Thyroid gland (tissue), 4 donors: ENCODE results near the gene INPP5K. TPM values are rescaled to one million over a fixed set of nuclear protein-coding genes. Genes with fewer than 3 reads are reported as not detected.
"Not testable (repeated sequence)": the region's sequence is repeated elsewhere in the genome, so short reads cannot be mapped to it uniquely, and the experiment has no call there.

Experiments used
- DNase-seq, 2 donors: peaks; one replicate each; pipeline ENCODE4 v3.0.0-alpha.2; 2019
- H3K27ac ChIP-seq, 3 donors: fragments of 200-600 bp; sonication (generic); 1 replicate in 2 of 3; 2 replicates in 1 of 3; pipeline ENCODE4 v1.5.1; 2016 to 2019; ENCODE audit warnings: mild to moderate bottlenecking in 1 of 3, moderate library complexity in 1 of 3
- H3K27me3 ChIP-seq: fragments of 200-600 bp; sonication (generic); one replicate; pipeline ENCODE4 v1.5.1; 2019
- H3K36me3 ChIP-seq, 2 donors: fragments of 200-600 bp; sonication (generic); one replicate each; pipeline ENCODE4 v1.5.1; 2016 to 2019
- H3K4me1 ChIP-seq, 2 donors: fragments of 200-600 bp; sonication (generic); one replicate each; pipeline ENCODE4 v1.5.1; 2017 to 2019
- H3K4me3 ChIP-seq, 3 donors: fragments of 200-600 bp; sonication (generic); replicated peaks in 1 of 3; 1 replicate in 2 of 3; 2 replicates in 1 of 3; pipeline ENCODE4 v1.5.1; 2016; ENCODE audit warnings: mild to moderate bottlenecking in 1 of 3
- H3K9me3 ChIP-seq: fragments of 200-600 bp; sonication (generic); one replicate; pipeline ENCODE4 v1.5.1; 2017
- POLR2A ChIP-seq, 2 donors: fragments of 450-650 bp; IDR thresholded peaks; one replicate each; pipeline ENCODE4 v1.6.1; 2017; ENCODE audit warnings: antibody characterized with exemption in 2 of 2, mild to moderate bottlenecking in 2 of 2, moderate library complexity in 1 of 2
- WGBS, 2 donors: methylation state at CpG; one replicate each; pipeline ENCODE4 v1.1.5; 2017; 5-methylcytosine and 5-hydroxymethylcytosine counted together
- intact Hi-C: fragments of 100-400 bp; cut with DNase I; formaldehyde crosslinking; loops from one replicate; pipeline ENCODE4 v1.15.1; 2023
- total RNA-seq, 4 donors: library from RNA; depleted of rRNA; stranded (reverse); fragments of >200 nt; gene quantifications; one replicate each; pipeline ENCODE4 v1.2.3, GENCODE V29; 2016
- TF ChIP-seq, protein P1 (sequence below), 6 experiments: fragments of 200-600 bp in 3 of 6; fragments of 450-650 bp in 3 of 6; sonication (generic) in 3 of 6; IDR thresholded peaks; one replicate each; pipeline ENCODE4 v1.5.1; 2016 to 2019; ENCODE audit warnings: antibody characterized with exemption in 6 of 6, mild to moderate bottlenecking in 2 of 6, inconsistent platforms in 1 of 6, moderate library complexity in 1 of 6

The INPP5K gene
- total RNA-seq, 4 donors from 2014 or later: 124 to 285 (median 158) TPM

DNA sequence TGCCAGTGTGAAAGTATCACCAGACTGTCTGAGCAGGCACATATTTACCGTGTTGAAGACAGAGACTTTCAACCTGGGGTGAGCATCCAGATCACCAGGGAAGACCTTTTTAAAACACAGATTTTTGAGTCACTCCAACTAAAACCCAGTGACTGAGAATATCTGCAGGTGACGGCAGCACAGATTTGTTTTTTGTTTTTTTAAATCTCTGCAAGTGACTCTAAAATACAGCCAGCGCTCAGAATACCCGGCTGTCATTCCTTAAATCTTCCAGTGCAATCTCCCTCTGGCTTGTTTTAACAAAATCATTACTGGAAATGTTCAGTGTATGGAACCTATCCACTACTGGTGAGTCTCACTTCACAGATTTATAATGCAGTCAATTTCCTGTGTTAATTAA, 19.3 kb upstream of the INPP5K start:
- 93 to 96% methylated on average over 4 of the region's 4 CpGs for WGBS, 2 donors
- no peaks in the 10 kb centered on the region for H3K4me1 ChIP-seq
- H3K36me3 ChIP-seq: peaks cover 60 to 86% of the 10 kb centered on the region in 2 donors
- no peak for TF ChIP-seq POLR2A (IDR thresholded peaks at IDR 0.05)
- TF ChIP-seq, protein P1, sequence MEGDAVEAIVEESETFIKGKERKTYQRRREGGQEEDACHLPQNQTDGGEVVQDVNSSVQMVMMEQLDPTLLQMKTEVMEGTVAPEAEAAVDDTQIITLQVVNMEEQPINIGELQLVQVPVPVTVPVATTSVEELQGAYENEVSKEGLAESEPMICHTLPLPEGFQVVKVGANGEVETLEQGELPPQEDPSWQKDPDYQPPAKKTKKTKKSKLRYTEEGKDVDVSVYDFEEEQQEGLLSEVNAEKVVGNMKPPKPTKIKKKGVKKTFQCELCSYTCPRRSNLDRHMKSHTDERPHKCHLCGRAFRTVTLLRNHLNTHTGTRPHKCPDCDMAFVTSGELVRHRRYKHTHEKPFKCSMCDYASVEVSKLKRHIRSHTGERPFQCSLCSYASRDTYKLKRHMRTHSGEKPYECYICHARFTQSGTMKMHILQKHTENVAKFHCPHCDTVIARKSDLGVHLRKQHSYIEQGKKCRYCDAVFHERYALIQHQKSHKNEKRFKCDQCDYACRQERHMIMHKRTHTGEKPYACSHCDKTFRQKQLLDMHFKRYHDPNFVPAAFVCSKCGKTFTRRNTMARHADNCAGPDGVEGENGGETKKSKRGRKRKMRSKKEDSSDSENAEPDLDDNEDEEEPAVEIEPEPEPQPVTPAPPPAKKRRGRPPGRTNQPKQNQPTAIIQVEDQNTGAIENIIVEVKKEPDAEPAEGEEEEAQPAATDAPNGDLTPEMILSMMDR (IDR thresholded peaks at IDR 0.05): no peak
- H3K9me3 ChIP-seq: no peaks in the 10 kb centered on the region
- intact Hi-C loops: no loop called here
- no peak overlapping the region for H3K27ac ChIP-seq
- no peaks in the 10 kb centered on the region for H3K27me3 ChIP-seq
- DNase-seq: no peak
- no peak overlapping the region for H3K4me3 ChIP-seq

DNA sequence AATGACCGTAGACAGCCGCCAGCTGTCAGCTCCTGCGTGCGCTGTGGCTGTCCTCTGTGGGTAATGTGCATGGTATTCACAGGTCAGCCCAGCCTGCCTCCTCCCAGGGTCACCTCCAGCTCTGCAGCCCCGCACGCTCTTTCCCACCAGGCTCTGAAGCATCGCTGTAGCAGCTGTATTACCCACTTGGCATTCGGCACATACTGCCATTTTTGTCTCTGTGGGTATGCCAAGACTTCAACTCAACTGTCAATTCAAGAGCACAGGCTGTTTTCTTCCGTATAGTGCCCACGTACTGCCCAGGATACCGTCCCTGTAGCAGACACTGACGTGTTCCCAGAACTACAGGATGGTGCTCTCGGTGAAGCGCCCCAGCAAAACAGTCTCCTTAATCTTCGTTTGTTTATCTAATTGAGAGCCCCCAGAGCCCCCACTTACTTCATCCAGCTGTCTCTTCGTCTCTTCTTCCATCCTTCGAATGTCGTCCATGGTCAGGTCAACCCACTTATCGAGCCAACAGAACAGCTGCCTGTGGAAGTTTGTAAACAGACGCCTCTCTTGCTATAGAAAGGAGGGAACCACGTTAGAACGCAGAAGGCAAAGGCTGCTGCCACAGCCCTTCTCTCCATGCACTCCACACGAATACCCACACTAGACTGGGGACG, 17.4 kb upstream of the INPP5K start:
- Histone ChIP-seq H3K9me3 (no peaks in the 10 kb centered on the region), H3K36me3 (peaks cover 45 to 73% of the 10 kb centered on the region in 2 donors)

DNA sequence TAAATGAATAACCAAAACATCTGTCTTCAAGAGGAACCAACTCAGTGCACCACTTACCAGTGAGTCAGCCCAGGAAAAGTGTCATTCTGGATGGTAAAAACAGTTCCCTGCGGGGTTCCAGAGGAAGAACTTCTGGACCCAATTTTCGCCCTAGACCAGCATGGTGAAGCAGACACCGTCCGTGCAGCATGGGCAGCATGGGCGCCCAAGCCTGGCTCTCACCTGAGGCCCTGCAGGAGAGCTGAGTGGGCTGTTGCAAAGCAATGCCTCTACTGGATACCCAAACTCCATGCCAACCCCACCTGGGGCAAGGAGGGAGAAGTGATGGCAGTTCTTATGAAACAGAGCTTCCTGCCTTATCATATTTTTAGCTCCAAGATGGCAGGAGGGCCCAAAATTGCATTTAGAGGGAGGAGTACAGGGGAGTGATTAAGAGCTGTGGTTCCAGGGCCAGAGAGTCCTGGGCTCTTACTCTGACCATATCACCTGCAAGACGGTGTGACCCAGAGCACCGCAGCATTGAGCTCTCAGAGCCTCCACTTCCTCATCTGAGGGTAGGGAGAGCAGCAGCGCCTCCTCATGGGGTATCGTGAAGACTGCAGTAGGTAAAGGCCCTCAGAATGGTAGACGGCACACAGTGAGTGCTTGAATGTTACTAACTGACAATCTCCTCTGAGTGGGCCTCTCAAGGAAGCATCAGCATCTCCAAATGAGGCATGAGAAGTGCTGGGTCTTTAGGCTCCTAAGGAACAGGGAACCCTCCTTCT, 16.6 kb upstream of the INPP5K start:
- TF ChIP-seq POLR2A (IDR thresholded peaks at IDR 0.05): no peak
- TF ChIP-seq, protein P1 (IDR thresholded peaks at IDR 0.05): peak in 1 of 6 experiments; percentile 4
- no peak for DNase-seq
- WGBS, 2 donors: 88 to 89% methylated on average over 10 of the region's 10 CpGs
- Histone ChIP-seq H3K4me1 (peaks cover 6 to 8% of the 10 kb centered on the region in 2 donors), H3K4me3 (no peak overlapping the region), H3K9me3 (no peaks in the 10 kb centered on the region), H3K27ac (no peak overlapping the region), H3K36me3 (peaks cover 37 to 66% of the 10 kb centered on the region in 2 donors), H3K27me3 (no peaks in the 10 kb centered on the region)
- intact Hi-C loops: no loop called here

More for the DNA sequence above, 17.4 kb upstream of the INPP5K start:
- WGBS, 2 donors: 94 to 96% methylated on average over 24 of the region's 24 CpGs
- H3K4me3 ChIP-seq: no peak overlapping the region
- intact Hi-C loops: no loop called here
- H3K27ac ChIP-seq: no peak overlapping the region
- no peak for DNase-seq
- H3K27me3 ChIP-seq: no peaks in the 10 kb centered on the region
- no peak for TF ChIP-seq POLR2A (IDR thresholded peaks at IDR 0.05)
- TF ChIP-seq, protein P1 (IDR thresholded peaks at IDR 0.05): no peak
- H3K4me1 ChIP-seq: peaks cover 6 to 8% of the 10 kb centered on the region in 2 donors

DNA sequence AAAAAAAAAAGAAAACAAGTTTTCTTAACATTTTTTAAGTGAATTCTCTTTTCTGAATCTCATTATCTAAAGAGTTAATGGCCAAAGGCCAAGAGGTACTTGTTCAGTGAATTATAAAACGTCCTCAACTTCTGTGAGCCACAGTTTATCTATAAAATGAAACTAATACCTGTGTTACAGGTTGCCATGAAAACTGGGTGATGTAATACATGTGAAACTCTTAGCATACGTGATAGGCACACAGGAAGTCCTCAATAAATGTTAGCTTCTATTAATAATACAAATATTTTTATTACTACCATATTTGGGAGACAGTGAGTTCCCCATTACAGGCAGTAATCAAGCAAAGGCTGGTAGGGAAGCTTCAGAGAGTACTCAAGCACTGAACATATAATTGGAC, 13.5 kb upstream of the INPP5K start:
- Histone ChIP-seq H3K36me3 (peaks cover 30 to 47% of the 10 kb centered on the region in 2 donors), H3K9me3 (no peaks in the 10 kb centered on the region), H3K4me1 (peaks cover 6 to 8% of the 10 kb centered on the region in 2 donors), H3K27ac (peak overlapping the region; percentile 4 to 50 (median 45)), H3K4me3 (no peak overlapping the region), H3K27me3 (no peaks in the 10 kb centered on the region)
- TF ChIP-seq, protein P1 (IDR thresholded peaks at IDR 0.05): no peak
- TF ChIP-seq POLR2A (IDR thresholded peaks at IDR 0.05): no peak
- 27 to 30% methylated on average over 2 of the region's 2 CpGs for WGBS, 2 donors
- intact Hi-C loops: no loop called here
- DNase-seq: no peak

DNA sequence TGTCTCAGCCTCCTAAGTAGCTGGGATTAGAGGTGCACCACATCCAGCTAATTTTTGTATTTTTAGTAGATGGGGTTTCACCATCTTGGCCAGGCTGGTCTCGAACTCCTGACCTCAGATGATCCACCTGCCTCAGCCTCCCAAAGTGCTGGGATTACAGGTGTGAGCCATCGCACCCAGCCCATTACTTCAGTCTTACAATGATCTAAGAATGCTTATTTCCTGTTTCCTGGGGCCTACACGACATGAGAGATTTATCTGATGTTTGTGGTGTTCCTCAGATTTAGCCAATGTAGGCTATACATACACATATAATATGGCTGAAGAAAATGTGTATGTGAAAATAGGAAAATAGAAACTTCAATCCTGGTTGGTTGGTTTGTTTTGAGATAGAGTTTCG, 10.5 kb upstream of the INPP5K start:
- WGBS, 2 donors: 84 to 87% methylated on average over 4 of the region's 4 CpGs
- intact Hi-C loops, H3K9me3 ChIP-seq, H3K4me1 ChIP-seq, H3K27me3 ChIP-seq, H3K27ac ChIP-seq, DNase-seq, H3K4me3 ChIP-seq: not testable (repeated sequence)
- H3K36me3 ChIP-seq: peaks cover 6 to 29% of the 10 kb centered on the region in 2 donors
